GM19395 (cell line): ENCODE data around the gene CACNA1S.

ENCODE experiments used
- ATAC-seq: cut with Tn5 transposase; IDR thresholded peaks from one replicate; pipeline ENCODE4 v1.9.1; 2021; ENCODE audit warnings: mild to moderate bottlenecking, moderate library complexity; ENCODE audit not compliant: unreplicated experiment

The CACNA1S gene

GRCh38 chr1:201016943-201017827 is 95.0 kb downstream of the CACNA1S start:
- no peak for ATAC-seq

GRCh38 chr1:201016211-201016651 is 96.0 kb downstream of the CACNA1S start:
- no peak for ATAC-seq

- no peak for ATAC-seq
These were observed 96.6 kb downstream of the CACNA1S start for GRCh38 chr1:201015551-201016091.

- no peak for ATAC-seq
These were observed 97.4 kb downstream of the CACNA1S start for GRCh38 chr1:201014816-201015200.

GRCh38 chr1:201013991-201014815 is 98.0 kb downstream of the CACNA1S start:
- no peak for ATAC-seq

- ATAC-seq, result no peak
These were observed 99.2 kb downstream of the CACNA1S start for GRCh38 chr1:201013031-201013485.

GRCh38 chr1:201011616-201012015 is 100.6 kb downstream of the CACNA1S start:
- ATAC-seq, result no peak

GRCh38 chr1:201009962-201010645 is 102.1 kb downstream of the CACNA1S start:
- no peak for ATAC-seq

GRCh38 chr1:201008666-201009360 is 103.4 kb downstream of the CACNA1S start:
- ATAC-seq, result no peak

GRCh38 chr1:201007481-201007880 is 104.7 kb downstream of the CACNA1S start:
- no peak for ATAC-seq

GRCh38 chr1:201006450-201006849 is 105.8 kb downstream of the CACNA1S start:
- ATAC-seq, result no peak

GRCh38 chr1:201004732-201005131 is 107.5 kb downstream of the CACNA1S start:
- ATAC-seq, result no peak

- no peak for ATAC-seq
These were observed 108.1 kb downstream of the CACNA1S start for GRCh38 chr1:201004154-201004553.

GRCh38 chr1:201002510-201002909 is 109.7 kb downstream of the CACNA1S start:
- ATAC-seq, result no peak

- ATAC-seq, result no peak
These were observed 110.3 kb downstream of the CACNA1S start for GRCh38 chr1:201001962-201002361.

- ATAC-seq, result no peak
These were observed 111.8 kb downstream of the CACNA1S start for GRCh38 chr1:201000391-201000790.

- ATAC-seq, result no peak
These were observed 112.6 kb downstream of the CACNA1S start for GRCh38 chr1:200999667-201000066.

- no peak for ATAC-seq
These were observed 113.9 kb downstream of the CACNA1S start for GRCh38 chr1:200998323-200998722.

GRCh38 chr1:200992382-200993048 is 119.7 kb downstream of the CACNA1S start:
- ATAC-seq, result no peak
